NCI-H510A (cell line): ENCODE measurements around the gene GSK3B.

Experiments used
- DNase-seq: peaks from one replicate; lab custom pipeline; 2025; lab: John Stamatoyannopoulos, UW

Gene GSK3B

DNA sequence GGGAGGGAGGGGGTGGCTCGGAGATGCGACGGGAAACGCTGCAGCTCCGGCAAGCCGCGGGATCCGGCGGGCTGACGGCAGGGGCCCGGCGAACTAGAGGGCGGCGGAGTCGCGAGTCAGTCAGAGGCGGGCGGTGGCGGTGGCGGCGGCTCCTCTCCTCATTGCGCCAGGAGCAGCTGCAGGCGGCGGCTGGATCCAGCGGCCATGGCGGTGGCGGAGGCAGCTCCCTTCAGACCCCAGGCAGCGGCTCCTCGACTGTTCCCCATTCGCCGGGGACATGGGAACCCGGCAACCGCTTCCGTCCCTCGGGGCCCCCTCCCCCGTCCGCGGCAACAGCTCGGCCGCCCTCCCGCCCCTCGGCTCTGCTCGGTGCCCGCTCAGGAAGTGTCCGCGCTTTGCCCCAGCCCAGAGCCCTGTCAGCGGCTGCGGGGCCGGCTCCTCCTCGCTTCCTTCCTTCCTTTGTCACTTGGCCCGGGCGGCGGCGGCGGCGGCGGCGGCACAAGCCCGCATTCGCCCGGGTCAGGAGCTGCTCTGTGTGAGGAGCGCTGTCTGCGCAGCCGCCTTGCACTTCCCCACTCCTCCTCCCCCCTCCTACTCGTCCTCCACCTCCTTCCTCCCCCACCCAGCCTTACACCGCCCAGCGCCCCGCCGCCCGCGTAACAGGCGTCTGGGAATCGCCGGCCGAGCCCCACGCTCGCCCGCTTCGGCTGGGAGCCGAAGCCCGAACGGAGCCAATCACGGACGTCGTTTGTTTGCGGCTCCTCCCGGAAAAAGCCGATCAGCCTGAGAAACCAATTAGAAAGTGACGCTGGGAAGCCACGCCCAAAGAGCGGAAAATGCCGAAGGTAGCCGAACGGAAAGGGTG, at the start of gene GSK3B:
TSS of gene GSK3B (minus strand) at position 537 of the 865 bp plus-strand sequence. CDS start 1,013 bp downstream, outside the sequence.
- no peak for DNase-seq

DNA sequence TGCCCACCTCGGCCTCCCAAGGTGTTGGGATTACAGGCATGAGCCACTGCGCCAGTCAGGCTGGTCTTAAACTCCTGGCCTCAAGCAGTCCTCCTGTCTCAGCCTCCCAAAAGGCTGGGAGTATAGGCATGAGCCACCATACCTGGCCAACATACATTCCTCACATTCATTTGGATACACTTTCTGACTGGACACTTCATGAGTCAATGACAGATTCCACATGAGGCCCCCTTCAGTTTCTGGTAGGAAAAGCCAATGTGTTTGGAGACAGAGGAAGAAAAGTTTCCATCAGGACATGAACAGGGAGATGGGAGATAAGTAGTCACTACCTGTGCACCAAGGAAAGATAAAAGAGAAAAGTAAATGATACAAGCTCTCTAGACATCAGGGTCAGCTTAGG, 49.4 kb upstream of the GSK3B start:
- no peak for DNase-seq

DNA sequence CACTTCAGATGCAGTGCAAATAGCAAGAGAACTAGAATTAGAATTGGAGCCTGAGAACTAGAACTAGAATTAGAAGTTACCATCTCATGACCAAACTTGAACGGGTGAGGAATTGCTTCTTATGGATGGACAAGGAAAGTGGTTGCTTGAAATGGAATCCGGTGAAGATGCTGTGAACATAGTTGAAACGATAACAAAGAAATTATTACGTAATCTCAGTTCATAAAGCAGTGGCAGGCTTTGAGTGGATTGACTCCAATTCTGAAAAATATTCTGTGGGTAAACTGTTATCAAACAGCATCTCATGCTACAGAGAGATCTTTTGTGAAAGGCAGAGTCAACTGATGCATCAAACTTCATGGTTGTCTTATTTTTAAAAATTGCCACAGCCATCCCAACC, 48.0 kb upstream of the GSK3B start:
- no peak for DNase-seq

DNA sequence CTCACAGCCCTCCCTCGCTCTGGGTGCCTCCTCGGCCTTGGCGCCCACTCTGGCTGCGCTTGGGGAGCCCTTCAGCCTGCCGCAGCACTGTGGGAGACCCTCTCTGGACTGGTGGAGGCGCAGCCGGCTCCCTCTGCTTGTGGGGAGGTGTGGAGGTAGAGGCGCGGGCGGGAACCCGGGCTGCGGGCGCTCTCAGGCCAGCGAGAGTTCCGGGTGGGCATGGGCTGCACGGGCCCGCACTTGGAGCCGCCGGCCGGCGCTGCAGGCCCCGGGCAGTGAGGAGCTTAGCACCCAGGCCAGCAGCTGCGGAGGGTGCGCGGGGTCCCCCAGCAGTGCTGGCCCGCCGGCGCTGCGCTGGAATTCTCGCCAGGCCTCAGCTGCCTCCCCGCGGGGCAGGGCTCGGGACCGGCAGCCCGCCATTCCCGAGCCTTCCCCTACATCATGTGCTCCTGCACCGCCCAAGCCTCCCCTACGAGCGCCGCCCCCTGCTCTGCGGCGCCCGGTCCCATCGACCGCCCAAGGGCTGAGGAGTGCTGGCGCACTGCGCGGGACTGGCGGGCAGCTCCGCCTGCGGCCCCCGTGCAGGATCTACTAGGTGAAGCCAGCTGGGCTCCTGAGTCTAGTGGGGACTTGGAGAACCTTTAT, 46.0 kb upstream of the GSK3B start:
- DNase-seq, result no peak

DNA sequence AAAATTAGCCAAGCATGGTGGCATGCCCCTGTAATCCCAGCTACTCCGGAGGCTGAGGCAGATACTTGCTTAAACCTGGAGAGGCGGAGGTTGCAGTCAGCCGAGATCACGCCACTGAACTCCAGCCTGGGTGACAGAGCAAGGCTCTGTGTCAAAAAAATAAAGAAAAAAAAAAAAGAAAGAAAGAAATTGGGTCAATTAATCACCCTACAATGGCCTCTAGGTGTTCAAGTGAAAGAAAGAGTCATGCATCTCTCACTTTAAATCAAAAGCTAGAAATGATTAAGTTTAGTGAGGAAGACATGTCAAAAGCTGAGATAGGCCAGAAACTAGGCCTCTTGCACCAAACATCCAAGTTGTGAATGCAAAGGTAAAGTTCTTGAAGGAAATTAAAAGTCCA, 44.9 kb upstream of the GSK3B start:
- DNase-seq, result no peak

DNA sequence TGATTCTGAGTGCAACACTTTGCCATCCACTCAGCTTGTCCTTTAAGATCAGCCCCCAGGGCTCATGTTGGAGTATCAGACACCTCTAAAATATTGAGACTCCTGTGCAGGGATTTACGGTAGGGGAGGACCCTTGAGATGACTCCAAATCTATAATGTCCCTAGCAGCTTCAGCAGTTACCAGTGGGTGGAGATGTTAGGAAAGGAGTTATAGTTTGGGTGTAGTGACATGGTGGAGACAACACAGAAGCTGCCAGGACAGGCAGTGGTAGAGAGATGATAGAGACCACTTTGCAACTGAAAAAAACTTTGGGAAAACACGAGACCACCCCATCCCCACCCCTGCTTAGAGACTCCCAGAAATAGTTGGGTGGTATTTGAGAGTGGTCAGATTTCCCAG, 43.3 kb upstream of the GSK3B start:
- DNase-seq, result no peak

DNA sequence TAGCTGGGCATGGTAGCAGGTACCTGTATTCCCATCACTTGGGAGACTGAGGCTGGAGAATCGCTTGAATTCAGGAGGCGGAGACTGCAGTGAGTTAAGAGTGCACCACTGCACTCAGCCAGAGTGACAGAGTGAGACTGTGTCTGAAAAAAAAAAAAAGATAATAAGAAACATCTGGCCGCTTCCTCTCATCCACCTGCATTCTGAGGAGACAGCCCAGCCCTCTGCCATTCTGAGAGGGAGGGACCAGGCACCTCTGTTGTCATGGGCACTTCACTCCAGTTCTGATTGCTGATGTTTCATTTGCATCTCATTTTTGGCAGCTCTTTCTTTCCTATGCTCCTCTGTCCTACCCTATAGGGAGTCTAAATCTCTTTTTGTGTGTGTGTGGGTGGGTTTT, 36.4 kb upstream of the GSK3B start:
- DNase-seq, result no peak

DNA sequence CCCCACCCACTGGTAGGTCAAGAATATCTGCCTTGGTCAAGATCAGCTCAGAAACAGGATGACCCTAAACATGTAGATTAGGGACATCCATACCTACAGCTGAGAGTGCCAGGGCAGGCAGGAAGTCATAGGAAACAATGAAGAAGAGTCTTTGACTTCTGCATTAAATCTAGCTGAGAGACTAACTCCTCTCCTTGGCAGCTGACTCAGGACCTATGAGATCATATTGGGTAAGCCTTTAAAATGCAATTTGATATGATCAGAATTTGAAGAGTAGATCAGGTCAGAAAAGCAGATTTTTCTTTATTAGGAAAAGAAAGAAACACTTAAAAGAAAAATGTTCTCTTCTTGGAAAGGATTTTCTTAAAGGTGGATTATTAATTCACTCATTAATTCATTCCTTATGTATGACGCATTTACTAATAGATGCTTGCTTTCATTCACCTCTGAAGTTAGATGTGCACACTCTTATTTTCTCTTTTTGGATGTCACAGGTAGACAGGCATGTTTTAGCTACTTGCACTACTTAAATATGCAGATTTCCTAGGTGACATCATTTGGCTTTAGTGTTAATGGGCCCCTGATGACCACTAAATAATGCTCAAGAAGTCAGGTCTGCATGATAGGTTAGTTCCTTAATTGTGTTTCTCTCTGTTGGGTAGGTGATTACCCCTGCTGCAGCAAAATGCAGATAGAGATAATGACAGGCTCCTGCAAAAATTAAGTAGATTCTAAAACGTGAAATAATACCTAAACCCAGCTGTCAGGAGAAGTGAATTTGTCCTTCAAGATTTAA, 35.7 kb upstream of the GSK3B start:
- no peak for DNase-seq

DNA sequence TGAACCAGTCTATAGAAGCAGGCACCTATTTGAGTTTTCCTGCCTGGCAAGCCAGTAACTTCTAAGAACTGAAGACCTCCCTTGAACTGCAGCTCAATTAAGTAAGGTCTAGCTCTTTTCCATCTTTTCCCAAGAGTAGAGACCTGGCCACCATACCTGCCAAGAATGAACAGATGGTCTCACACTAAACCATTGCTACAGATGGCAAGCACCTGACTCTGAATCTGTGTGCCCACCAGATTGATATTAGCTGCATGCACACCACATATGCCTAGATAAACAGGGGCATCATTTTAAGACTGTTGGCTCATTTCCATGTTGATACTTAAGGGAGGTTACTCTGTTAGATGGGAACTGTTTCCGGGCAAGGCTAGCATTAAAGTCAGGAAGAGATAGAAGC, 34.8 kb upstream of the GSK3B start:
- no peak for DNase-seq

DNA sequence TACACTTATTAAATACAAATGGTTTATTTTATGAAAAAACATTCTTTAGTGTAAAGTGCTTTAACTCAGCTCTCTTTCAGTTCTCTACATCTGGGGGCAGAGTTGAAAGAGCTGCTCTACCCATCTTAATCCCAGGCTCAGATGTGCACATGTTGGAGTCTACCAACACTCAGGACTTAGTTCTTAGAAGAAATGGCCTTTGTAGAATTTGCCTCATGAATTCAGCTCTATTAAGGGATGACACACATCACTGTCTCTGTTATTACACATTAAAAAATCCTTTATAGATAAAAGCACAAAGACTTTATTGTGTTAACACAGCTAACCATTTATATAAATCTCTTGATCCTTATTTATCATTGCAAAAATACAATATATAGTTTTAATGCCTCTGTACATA, 31.7 kb upstream of the GSK3B start:
- no peak for DNase-seq

DNA sequence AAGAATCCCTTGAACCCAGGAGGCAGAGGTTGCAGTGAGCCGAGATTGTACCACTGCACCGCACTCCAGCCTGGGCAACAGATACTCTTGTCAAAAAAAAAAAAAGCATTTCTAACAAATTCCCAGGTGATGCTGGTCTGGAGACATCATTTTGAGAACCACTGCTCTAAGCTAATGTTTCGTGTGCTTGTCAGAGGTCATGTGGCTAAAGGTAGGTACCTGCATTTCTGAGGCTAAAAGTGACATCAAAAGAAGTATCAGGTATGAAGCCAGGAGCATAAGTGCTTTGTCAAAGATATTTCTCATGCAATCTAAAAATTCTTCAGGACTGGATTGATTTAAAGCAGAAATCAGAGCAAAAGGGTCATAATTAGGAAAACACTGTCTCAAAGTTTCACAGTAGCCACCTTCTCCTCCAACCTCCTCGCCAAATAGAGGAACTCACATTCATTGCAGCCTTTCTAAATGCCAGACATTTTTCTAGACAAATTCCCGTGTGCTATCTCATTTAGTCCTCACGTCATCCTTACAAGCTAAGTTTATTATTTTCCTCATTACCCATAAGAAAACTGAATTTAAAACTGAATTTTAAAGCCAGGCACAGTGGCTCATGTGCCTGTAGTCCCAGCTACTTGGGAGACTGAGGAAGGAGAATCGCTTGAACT, 25.7 kb upstream of the GSK3B start:
- DNase-seq, result no peak

DNA sequence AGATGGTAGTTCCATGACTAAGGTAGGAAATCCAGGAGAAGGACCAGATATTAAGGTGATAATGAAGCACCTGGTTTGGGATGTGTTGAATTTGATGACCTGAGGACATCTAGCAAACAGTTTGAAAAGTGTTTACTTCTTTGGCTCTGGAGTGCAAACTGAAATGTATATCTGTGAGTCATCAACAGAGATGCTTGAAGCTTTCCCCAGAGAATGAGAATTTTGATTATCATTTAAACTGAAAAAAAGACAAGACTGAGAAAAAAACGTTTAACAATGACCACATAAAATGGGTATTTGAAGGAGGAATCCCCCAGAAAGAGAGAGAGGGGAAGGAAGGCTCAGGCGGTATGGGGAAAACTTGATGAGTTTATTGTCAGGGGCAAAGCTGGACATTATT, 20.7 kb upstream of the GSK3B start:
- no peak for DNase-seq

DNA sequence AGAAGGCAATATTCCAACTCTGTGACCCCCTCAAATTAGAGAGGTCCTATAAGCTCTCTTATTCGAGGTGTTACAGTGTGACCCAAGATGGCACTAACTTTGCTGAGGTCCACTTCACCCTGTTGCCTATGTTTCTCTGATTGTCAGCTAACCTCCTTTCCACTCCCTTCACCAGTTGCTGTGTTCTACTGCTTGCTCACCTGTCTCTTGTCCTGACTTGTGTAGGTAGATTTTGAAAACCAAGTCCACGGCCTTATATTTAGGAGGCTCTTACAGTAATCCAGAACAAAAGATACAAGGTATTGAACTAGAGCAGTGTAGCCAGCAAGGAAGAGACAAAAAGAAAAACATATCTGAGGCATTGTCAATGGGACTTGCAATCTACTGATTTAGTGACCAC, 20.1 kb upstream of the GSK3B start:
- DNase-seq, result no peak

DNA sequence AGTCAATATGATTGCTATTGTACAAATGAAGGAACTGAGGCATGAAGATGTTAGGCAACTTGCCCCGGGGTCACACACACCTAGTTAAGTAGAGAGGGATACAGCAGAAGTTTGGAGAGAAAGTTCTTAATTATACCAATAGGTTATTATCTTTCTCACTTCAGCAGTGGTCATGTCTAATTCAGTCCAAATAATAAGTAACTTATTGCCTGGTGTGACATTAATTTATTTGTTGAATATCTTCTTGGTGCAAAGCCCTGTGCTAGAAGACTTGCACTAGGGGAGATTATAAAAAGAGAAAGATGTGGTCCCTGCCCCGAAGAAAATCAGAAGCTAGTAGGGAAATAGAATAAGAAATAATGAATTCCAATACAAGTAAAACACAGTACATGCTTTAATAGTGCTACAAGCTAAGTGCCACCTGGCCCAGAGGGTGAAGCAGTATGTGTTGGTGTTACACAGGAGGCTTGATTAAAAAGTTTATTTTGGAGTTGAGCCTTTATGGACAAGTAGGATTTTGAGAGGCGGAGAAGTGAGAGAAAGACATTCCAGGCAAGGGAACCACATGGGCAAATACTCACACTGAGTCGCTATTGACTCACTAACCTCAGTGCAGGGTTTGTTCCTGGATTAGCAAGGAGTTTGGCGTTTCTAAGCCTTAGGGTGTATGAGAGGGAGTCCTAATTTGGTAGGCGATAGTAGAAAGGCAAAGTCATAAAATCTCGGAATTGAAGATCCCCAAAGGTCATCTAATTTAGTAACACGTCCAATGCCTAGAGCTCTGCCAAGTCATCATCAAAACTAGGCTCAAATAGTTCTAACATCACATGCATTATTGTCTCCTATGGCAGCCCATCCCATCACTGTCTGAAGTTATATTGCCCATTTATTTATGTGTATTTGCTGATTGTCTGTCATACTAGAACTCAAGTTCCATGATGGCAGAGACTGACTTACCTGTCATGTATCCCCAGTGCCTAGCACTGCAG, 19.2 kb upstream of the GSK3B start:
- no peak for DNase-seq

DNA sequence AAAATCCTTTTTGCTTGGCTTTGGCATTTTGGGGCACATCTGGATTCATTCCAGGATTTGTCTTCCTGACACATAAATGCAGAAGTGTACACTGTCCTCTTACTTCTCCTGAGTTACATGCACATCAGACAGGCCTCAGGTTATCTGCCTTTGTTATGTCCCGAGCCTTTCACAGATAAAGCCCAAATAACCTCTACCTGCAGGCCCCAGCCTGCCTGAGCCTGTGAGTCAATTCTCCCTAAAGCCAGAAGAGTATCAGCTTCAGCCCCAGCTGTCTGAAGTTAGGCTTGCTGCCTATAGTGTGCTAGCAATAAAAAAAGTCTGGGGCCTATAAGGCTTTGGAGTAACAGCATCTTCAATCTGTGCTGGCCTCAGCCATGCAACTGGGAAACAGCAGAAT, 17.7 kb upstream of the GSK3B start:
- no peak for DNase-seq

DNA sequence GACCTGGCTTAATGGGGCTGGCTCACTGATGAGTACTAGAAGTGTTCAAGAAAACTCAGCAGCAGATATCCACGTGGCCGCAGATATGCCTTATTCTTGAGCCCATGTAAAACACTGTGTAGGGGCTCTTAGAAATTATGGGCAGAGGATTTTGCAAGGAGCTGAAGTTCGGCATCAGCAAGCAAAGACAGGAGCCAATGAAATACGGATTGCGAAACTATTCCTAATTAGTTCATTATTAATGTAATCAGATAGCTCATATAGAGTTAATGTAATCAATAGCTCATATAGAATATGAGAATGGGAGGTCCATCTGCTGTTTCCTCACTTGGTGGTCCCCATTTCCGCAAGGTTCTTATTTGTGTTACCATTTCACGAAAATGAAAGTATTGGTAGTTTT, 9.0 kb upstream of the GSK3B start:
- DNase-seq, result no peak

DNA sequence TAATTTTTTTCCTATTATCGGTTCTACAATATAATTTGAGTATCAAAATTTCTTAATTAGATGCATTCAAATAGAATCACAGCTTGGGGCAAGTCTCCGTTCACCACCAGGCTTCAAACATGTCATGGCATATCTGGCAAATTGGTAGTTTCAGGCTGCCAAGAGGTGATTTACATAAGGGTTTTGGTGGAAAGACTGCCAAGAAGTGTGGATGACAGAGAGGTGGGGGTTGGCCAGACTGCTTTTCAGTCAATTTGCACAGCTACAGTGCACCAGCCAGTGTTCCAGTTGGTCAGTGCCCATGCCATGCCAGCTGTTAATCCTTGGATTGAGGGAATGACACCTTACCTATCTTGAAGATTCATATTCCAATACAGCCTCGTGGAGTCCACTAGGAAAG, 8.4 kb upstream of the GSK3B start:
- no peak for DNase-seq

DNA sequence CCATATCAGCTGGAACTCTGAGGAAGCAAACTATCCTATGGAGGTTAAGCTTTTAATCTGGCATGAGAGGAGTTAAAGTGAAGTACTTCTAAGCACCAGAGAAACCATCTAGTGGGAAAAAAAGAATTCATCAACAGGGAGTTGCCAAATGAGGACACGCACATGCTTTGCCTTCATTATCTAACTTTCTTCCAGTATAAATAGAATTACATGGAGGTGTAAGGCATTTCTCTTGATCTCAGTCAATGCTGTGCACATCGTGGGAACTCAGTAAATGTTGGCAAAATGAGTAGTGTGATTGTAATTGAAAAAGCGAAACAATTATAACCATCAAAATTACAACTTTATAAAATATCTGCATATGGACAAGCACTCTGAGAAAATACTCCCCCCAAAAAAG, 8.0 kb upstream of the GSK3B start:
- DNase-seq, result no peak

DNA sequence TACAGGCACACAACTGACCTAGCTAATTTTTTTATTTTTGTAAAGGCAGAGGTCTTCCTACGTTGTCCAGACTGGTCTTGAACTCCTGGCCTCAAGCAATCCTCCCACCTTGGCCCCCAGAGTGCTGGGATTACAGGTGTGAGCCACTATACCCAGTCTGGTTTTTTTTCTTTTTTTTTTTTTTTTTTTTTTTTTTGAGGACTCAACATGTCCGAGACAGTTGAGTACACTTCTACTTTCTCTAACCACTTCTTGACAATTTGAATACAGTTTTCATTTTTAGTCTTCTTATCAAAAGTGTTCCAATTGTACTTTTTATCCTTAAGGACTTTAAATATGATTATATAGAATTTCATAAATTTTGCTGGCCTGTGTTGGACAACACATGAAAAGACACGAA, 7.4 kb upstream of the GSK3B start:
- no peak for DNase-seq

DNA sequence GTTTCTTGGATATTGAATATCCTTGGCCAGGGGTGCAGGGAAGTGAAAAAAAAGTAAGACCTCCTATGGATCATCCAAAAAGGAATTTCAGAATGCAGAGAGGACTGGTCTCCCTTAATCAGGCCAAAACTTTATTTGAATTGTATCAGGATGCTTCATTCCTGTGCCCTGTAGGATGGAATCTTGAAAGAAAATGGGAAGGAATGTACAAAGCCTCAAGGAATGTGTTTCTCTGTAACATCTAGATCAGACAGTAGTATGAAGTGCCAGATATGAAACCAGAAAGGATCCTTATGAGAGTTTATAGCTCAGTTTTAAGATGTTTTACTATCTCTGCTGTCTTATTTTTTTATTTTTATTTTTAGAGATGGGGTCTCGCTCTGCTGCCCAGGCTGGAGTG, 6.5 kb upstream of the GSK3B start:
- no peak for DNase-seq

DNA sequence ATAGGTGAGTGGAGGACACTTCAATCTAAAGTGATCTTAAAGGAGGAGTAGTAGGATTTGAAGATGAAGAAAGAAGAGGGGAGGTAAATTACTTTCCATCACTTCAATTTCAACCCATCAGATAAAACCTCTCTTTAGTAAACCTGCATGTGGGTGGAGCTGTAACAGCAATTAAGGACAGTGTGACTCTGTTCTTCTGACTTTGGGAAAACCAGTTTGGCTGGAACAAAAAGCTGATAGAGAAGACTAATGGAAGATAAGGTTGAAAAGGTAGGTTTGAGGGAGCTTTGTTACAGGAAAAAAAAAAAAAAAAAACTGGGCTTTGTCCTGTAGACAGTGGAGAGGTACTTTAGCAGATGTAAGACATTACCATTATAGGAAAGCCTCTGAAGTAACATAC, 4.5 kb upstream of the GSK3B start:
- no peak for DNase-seq
